ENCODE results near the gene ZNF407. TPM values are rescaled to one million over a fixed set of nuclear protein-coding genes. Genes with fewer than 3 reads are reported as not detected.

Gene ZNF407
- total RNA-seq, 1 experiment from 2014 or later, result 7.6 TPM

DNA sequence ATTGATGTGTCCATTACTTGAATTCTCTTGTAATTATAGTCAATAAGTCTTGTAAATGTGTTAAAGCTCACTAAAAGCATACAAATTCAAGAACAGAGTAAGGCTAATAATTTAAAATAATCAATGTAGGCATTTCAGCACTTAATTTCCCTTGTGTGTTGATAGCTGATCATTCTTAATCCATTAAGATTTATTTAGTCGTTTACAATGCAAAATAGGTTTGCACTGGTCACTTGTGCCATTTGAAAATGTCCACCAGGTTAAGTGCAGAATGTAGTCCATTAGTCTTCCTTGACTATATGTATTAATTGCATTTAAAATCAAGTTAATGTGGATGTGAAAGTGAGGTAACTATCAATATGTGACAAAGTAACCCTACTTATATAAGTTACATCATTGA is 39.4 kb downstream of the ZNF407 start:
- Histone ChIP-seq H2AFZ (ENCODE audit: low read depth, low read length, poor library complexity, severe bottlenecking) (no peak overlapping the region), H3K9me3 (ENCODE audit: control insufficient read depth in 1 of 2, insufficient read depth in 1 of 2, low read depth in 1 of 2, low read length in 2 of 2) (no peaks in the 10 kb centered on the region), H3K4me1 (ENCODE audit: control insufficient read depth in 1 of 2, insufficient read depth in 2 of 2, low read length in 2 of 2) (peaks cover 0 to 6% of the 10 kb centered on the region in 2 experiments; a peak in 1 of 4 replicates), H3K9ac (ENCODE audit: low read length) (no peak overlapping the region), H3K27me3 (ENCODE audit: insufficient read depth, low read length) (no peaks in the 10 kb centered on the region), H3K36me3 (ENCODE audit: control insufficient read depth in 1 of 2, insufficient read depth in 2 of 2, low read length in 2 of 2) (no peaks in the 10 kb centered on the region), H3K4me2 (ENCODE audit: low read length) (no peak overlapping the region), H3K27ac (ENCODE audit: low read depth, low read length) (no peak overlapping the region), H3K4me3 (replicated peaks in 1 of 2; ENCODE audit: low read depth in 1 of 2, low read length in 2 of 2) (no peak overlapping the region), H4K20me1 (ENCODE audit: insufficient read depth) (no peaks in the 10 kb centered on the region), H3K9me2 (ENCODE audit: insufficient read depth) (no peaks in the 10 kb centered on the region), H3K79me2 (ENCODE audit: insufficient read depth, low read length) (no peaks in the 10 kb centered on the region)
- intact Hi-C loops (cut with micrococcal nuclease), result no loop called here
- ATAC-seq, result no peak
- DNase-seq (ENCODE audit: low read depth, low spot score), result no peak
- TF ChIP-seq ZFX (IDR thresholded peaks at IDR 0.05), result no peak
- no peak for TF ChIP-seq CEBPB (IDR thresholded peaks at IDR 0.05; ENCODE audit: low read depth)
- TF ChIP-seq POLR2AphosphoS5 (IDR thresholded peaks at IDR 0.05; ENCODE audit: low read depth, low read length), result no peak
- TF ChIP-seq SIN3A (IDR thresholded peaks at IDR 0.05; ENCODE audit: low read depth), result no peak
- no peak for TF ChIP-seq EGR1 (IDR thresholded peaks at IDR 0.05; ENCODE audit: low read depth)
- no peak for TF ChIP-seq EZH2 (IDR thresholded peaks at IDR 0.05)
- TF ChIP-seq, protein P1, sequence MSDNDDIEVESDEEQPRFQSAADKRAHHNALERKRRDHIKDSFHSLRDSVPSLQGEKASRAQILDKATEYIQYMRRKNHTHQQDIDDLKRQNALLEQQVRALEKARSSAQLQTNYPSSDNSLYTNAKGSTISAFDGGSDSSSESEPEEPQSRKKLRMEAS (IDR thresholded peaks at IDR 0.05), result no peak
- TF ChIP-seq, protein P2, sequence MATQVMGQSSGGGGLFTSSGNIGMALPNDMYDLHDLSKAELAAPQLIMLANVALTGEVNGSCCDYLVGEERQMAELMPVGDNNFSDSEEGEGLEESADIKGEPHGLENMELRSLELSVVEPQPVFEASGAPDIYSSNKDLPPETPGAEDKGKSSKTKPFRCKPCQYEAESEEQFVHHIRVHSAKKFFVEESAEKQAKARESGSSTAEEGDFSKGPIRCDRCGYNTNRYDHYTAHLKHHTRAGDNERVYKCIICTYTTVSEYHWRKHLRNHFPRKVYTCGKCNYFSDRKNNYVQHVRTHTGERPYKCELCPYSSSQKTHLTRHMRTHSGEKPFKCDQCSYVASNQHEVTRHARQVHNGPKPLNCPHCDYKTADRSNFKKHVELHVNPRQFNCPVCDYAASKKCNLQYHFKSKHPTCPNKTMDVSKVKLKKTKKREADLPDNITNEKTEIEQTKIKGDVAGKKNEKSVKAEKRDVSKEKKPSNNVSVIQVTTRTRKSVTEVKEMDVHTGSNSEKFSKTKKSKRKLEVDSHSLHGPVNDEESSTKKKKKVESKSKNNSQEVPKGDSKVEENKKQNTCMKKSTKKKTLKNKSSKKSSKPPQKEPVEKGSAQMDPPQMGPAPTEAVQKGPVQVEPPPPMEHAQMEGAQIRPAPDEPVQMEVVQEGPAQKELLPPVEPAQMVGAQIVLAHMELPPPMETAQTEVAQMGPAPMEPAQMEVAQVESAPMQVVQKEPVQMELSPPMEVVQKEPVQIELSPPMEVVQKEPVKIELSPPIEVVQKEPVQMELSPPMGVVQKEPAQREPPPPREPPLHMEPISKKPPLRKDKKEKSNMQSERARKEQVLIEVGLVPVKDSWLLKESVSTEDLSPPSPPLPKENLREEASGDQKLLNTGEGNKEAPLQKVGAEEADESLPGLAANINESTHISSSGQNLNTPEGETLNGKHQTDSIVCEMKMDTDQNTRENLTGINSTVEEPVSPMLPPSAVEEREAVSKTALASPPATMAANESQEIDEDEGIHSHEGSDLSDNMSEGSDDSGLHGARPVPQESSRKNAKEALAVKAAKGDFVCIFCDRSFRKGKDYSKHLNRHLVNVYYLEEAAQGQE (IDR thresholded peaks at IDR 0.05; ENCODE audit: low read depth), result no peak
- ChIA-PET RAD21 (ENCODE audit: low non-redundant PET in 1 of 2, low total read pairs in 2 of 2, uncharacterized antibody in 2 of 2, unreplicated experiment in 2 of 2) (no interaction called here), CTCF (no interaction called here), POLR2A (no interaction called here)
- no TSS peak for BruUV-seq (replicated peaks)
